ENCODE data around the gene C18orf32.
"Not testable (repeated sequence)": the region's sequence is repeated elsewhere in the genome, so short reads cannot be mapped to it uniquely, and the experiment has no call there.

C18orf32 gene

GRCh38 chr18:49515516-49515915, 28.5 kb upstream of the C18orf32 start:
- Histone ChIP-seq H3K27ac (ENCODE audit: low read length) (no peak overlapping the region), H3K4me3 (ENCODE audit: low read depth in 1 of 2, low read length in 2 of 2) (no peak overlapping the region), H4K20me1 (ENCODE audit: insufficient read depth, low read length) (no peaks in the 10 kb centered on the region), H2AFZ (ENCODE audit: low read depth, low read length) (no peak overlapping the region), H3K36me3 (ENCODE audit: insufficient read depth, low read length) (no peaks in the 10 kb centered on the region), H3K79me2 (ENCODE audit: insufficient read depth, low read length) (no peaks in the 10 kb centered on the region), H3K9ac (ENCODE audit: low read depth, low read length) (no peak overlapping the region), H3K27me3 (ENCODE audit: insufficient read depth, low read length, poor library complexity) (peaks cover 12% of the 10 kb centered on the region), H3K4me1 (ENCODE audit: insufficient read depth, low read length) (no peaks in the 10 kb centered on the region), H3K4me2 (ENCODE audit: insufficient read depth, low read length) (no peak overlapping the region), H3K9me3 (ENCODE audit: insufficient read depth, low read length, severe bottlenecking) (no peaks in the 10 kb centered on the region)
- DNase-seq (no peak), ATAC-seq (ENCODE audit: insufficient read depth, low read depth) (no peak)
- TF ChIP-seq EZH2 (IDR thresholded peaks at IDR 0.05; ENCODE audit: borderline replicate concordance, low read depth, low read length, severe bottlenecking), result no peak
- no peak for TF ChIP-seq CTCF (IDR thresholded peaks at IDR 0.05; ENCODE audit: borderline replicate concordance, extremely low read depth, low read length, poor library complexity, severe bottlenecking)

DNA sequence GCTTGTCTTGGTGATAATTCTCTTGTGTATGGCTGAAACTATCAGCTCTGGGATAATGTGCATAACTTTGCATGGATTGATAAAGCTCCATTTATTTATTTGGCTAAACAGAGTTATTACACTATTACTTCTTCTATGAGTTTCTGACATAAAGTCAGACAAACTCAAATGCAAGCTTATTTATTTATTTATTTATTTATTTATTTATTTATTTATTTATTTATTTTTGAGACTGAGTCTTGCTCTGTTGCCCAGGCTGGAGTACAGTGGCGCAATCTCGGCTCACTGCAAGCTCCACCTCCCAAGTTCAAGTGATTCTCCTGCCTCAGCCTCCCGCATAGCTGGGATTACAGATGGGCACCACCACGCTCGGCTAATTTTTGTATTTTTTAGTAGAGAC, 28.0 kb upstream of the C18orf32 start:
- DNase-seq; H3K79me2 ChIP-seq (ENCODE audit: insufficient read depth, low read length); H3K27ac ChIP-seq (ENCODE audit: low read length); H3K36me3 ChIP-seq (ENCODE audit: insufficient read depth, low read length); H3K4me3 ChIP-seq (ENCODE audit: low read depth in 1 of 2, low read length in 2 of 2); H4K20me1 ChIP-seq (ENCODE audit: insufficient read depth, low read length); H3K9me3 ChIP-seq (ENCODE audit: insufficient read depth, low read length, severe bottlenecking); H3K4me1 ChIP-seq (ENCODE audit: insufficient read depth, low read length); H2AFZ ChIP-seq (ENCODE audit: low read depth, low read length); H3K4me2 ChIP-seq (ENCODE audit: insufficient read depth, low read length); ATAC-seq (ENCODE audit: insufficient read depth, low read depth); H3K9ac ChIP-seq (ENCODE audit: low read depth, low read length): not testable (repeated sequence)
- H3K27me3 ChIP-seq (ENCODE audit: insufficient read depth, low read length, poor library complexity), result peaks cover 12% of the 10 kb centered on the region

GRCh38 chr18:49514577-49514976, 27.5 kb upstream of the C18orf32 start:
- Histone ChIP-seq H3K27me3 (ENCODE audit: insufficient read depth, low read length, poor library complexity) (peaks cover 12% of the 10 kb centered on the region), H3K4me1 (ENCODE audit: insufficient read depth, low read length) (no peaks in the 10 kb centered on the region), H3K9ac (ENCODE audit: low read depth, low read length) (no peak overlapping the region), H3K79me2 (ENCODE audit: insufficient read depth, low read length) (no peaks in the 10 kb centered on the region), H3K36me3 (ENCODE audit: insufficient read depth, low read length) (no peaks in the 10 kb centered on the region), H3K27ac (ENCODE audit: low read length) (no peak overlapping the region), H3K9me3 (ENCODE audit: insufficient read depth, low read length, severe bottlenecking) (no peaks in the 10 kb centered on the region), H3K4me3 (ENCODE audit: low read depth in 1 of 2, low read length in 2 of 2) (no peak overlapping the region), H3K4me2 (ENCODE audit: insufficient read depth, low read length) (no peak overlapping the region), H4K20me1 (ENCODE audit: insufficient read depth, low read length) (no peaks in the 10 kb centered on the region), H2AFZ (ENCODE audit: low read depth, low read length) (no peak overlapping the region)
- no peak for DNase-seq
- TF ChIP-seq EZH2 (IDR thresholded peaks at IDR 0.05; ENCODE audit: borderline replicate concordance, low read depth, low read length, severe bottlenecking), result no peak
- ATAC-seq (ENCODE audit: insufficient read depth, low read depth), result no peak

DNA sequence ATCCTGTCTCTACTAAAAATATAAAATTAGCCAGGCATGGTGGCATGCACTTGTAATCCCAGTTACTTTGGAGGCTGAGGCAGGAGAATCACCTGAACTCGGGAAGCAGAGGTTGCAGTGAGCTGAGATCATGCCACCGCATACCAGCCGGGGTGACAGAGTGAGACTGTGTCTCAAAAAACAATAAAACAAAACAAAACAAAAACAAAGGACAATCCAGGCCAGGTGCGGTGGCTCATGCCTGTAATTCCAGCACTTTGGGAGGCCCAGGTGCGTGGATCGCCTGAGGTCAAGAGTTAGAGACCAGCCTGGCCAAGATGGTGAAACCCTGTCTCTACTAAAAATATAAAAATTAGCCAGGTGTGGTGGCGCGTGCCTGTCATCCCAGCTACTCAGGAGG, 25.8 kb upstream of the C18orf32 start:
- not testable (repeated sequence) for H3K4me2 ChIP-seq (ENCODE audit: insufficient read depth, low read length); H3K4me3 ChIP-seq (ENCODE audit: low read depth in 1 of 2, low read length in 2 of 2); H3K36me3 ChIP-seq (ENCODE audit: insufficient read depth, low read length); DNase-seq; H3K9me3 ChIP-seq (ENCODE audit: insufficient read depth, low read length, severe bottlenecking); H3K79me2 ChIP-seq (ENCODE audit: insufficient read depth, low read length); H3K4me1 ChIP-seq (ENCODE audit: insufficient read depth, low read length); H4K20me1 ChIP-seq (ENCODE audit: insufficient read depth, low read length); ATAC-seq (ENCODE audit: insufficient read depth, low read depth); H2AFZ ChIP-seq (ENCODE audit: low read depth, low read length); H3K9ac ChIP-seq (ENCODE audit: low read depth, low read length); H3K27ac ChIP-seq (ENCODE audit: low read length)
- peaks cover 12% of the 10 kb centered on the region for H3K27me3 ChIP-seq (ENCODE audit: insufficient read depth, low read length, poor library complexity)

DNA sequence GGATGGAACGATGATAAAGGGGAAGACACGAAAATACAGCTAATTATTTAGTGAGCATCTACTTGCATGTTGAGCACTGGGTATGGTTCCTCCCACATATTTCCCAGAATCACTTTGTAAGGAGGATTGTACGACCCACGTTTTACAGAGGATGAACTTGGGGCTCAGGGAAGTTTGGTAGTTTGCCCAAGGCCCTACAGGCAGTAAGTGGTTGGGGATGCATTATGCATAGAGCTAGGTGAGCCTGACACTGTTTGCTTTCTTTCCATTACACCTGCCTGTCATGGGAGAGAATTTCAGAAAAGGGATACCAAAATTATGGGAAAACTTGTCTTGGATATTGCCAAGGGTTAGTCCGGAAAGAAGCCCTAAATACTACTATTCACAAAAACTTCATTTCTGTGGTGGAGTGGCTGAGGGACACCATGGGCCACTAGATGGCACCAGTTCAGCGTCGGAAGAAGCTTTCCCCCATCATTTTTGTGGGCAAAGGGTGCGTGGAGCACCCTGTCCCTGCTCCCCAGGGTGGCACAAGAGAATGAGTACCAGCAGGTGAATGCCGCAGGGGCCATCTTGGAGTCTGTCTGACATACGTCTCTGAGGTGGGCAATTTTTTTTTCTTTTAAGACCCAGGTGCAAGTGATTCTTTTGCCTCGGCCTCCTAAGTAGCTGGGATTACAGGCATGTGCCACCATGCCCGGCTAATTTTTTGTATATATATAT, 23.5 kb upstream of the C18orf32 start:
- peak; percentile 59 for DNase-seq
- no peak overlapping the region for H2AFZ ChIP-seq (ENCODE audit: low read depth, low read length)

GRCh38 chr18:49506438-49506837, 19.4 kb upstream of the C18orf32 start:
- not testable (repeated sequence) for H3K9ac ChIP-seq (ENCODE audit: low read depth, low read length); H3K9me3 ChIP-seq (ENCODE audit: insufficient read depth, low read length, severe bottlenecking); ATAC-seq (ENCODE audit: insufficient read depth, low read depth); H3K4me1 ChIP-seq (ENCODE audit: insufficient read depth, low read length); H3K4me2 ChIP-seq (ENCODE audit: insufficient read depth, low read length); H3K27ac ChIP-seq (ENCODE audit: low read length); H3K27me3 ChIP-seq (ENCODE audit: insufficient read depth, low read length, poor library complexity); H3K79me2 ChIP-seq (ENCODE audit: insufficient read depth, low read length); H3K4me3 ChIP-seq (ENCODE audit: low read depth in 1 of 2, low read length in 2 of 2); H4K20me1 ChIP-seq (ENCODE audit: insufficient read depth, low read length); H3K36me3 ChIP-seq (ENCODE audit: insufficient read depth, low read length); DNase-seq; H2AFZ ChIP-seq (ENCODE audit: low read depth, low read length)

More for the DNA sequence above, 23.5 kb upstream of the C18orf32 start:
- Histone ChIP-seq H3K79me2 (ENCODE audit: insufficient read depth, low read length) (no peaks in the 10 kb centered on the region), H3K9me3 (ENCODE audit: insufficient read depth, low read length, severe bottlenecking) (no peaks in the 10 kb centered on the region), H3K36me3 (ENCODE audit: insufficient read depth, low read length) (no peaks in the 10 kb centered on the region), H4K20me1 (ENCODE audit: insufficient read depth, low read length) (no peaks in the 10 kb centered on the region), H3K4me2 (ENCODE audit: insufficient read depth, low read length) (no peak overlapping the region), H3K9ac (ENCODE audit: low read depth, low read length) (no peak overlapping the region), H3K27me3 (ENCODE audit: insufficient read depth, low read length, poor library complexity) (no peaks in the 10 kb centered on the region), H3K4me1 (ENCODE audit: insufficient read depth, low read length) (no peaks in the 10 kb centered on the region), H3K4me3 (ENCODE audit: low read depth in 1 of 2, low read length in 2 of 2) (no peak overlapping the region), H3K27ac (ENCODE audit: low read length) (no peak overlapping the region)
- TF ChIP-seq CTCF (IDR thresholded peaks at IDR 0.05; ENCODE audit: borderline replicate concordance, extremely low read depth, low read length, poor library complexity, severe bottlenecking) (peak; percentile 95), EZH2 (IDR thresholded peaks at IDR 0.05; ENCODE audit: borderline replicate concordance, low read depth, low read length, severe bottlenecking) (no peak)
- peak; percentile 85 for ATAC-seq (ENCODE audit: insufficient read depth, low read depth)

Measured in DND-41 (cell line).